Measurements from ENCODE around the gene CAPN1. TPM values are rescaled to one million over a fixed set of nuclear protein-coding genes. Genes with fewer than 3 reads are reported as not detected.

The CAPN1 gene
- total RNA-seq, 4 donors from 2014 or later: 100 to 196 (median 156) TPM

DNA sequence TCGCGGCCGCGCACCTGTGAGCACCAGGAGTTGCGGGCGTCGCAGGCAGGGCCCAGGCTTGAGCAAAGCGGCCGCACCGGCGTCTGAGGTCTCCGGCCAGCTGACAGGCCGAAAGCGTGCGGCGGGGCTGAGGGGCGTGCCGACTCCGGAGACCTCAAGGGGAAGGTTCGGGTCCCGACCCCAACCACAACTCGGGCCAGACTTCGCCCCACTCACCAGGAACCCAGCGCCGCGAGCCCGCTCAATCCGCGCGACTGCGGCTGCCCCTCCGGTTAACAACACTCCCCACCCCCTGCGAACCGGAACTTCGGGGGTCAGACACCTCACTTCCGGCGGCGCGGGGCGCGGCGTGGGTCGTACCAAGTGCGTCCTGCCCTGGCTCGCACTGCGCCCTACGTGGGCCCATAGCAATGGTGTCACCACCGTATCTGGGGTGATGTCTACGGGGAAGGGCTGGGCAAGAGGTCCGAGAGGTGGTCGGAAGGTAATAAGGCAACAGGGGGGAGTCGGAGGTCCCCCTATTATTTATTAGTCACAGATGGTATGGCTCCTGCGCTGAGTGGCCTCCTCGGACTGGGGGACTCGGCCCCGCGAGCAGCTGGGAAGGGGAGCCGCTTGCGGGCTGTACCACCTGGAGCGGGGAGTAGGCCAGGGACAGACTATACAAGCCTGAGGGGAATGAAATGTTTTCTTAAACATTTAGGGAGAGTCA is 47.3 kb upstream of the CAPN1 start, which contains the start of gene SYVN1:
Gene SYVN1 (minus strand): TSS at position 280 of the 712 bp plus-strand sequence. CDS start 918 bp downstream, outside the sequence.
- H3K4me3 ChIP-seq: peak within 1 kb of the TSS; percentile 84 to 96
- H3K36me3 ChIP-seq: peaks cover 0 to 37% of the 10 kb centered on the region in 2 donors
- peak; percentile 90 for ATAC-seq
- peaks cover 0 to 43% (median 11%) of the 10 kb centered on the region in 3 donors for H3K4me1 ChIP-seq
- no peaks in the 10 kb centered on the region for H3K27me3 ChIP-seq
- 0% methylated on average over 13 of the region's 60 CpGs; no CpG with 5 or more reads in 1 of the 2 donors for WGBS, 2 donors (ENCODE audit: low coverage in 1 of 2)
- no peaks in the 10 kb centered on the region for H3K9me3 ChIP-seq
- TF ChIP-seq POLR2A (IDR thresholded peaks at IDR 0.05) (peak; percentile 95), EP300 (IDR thresholded peaks at IDR 0.05) (no peak), POLR2AphosphoS5 (IDR thresholded peaks at IDR 0.05) (peak; percentile 98)
- TF ChIP-seq, protein P1, sequence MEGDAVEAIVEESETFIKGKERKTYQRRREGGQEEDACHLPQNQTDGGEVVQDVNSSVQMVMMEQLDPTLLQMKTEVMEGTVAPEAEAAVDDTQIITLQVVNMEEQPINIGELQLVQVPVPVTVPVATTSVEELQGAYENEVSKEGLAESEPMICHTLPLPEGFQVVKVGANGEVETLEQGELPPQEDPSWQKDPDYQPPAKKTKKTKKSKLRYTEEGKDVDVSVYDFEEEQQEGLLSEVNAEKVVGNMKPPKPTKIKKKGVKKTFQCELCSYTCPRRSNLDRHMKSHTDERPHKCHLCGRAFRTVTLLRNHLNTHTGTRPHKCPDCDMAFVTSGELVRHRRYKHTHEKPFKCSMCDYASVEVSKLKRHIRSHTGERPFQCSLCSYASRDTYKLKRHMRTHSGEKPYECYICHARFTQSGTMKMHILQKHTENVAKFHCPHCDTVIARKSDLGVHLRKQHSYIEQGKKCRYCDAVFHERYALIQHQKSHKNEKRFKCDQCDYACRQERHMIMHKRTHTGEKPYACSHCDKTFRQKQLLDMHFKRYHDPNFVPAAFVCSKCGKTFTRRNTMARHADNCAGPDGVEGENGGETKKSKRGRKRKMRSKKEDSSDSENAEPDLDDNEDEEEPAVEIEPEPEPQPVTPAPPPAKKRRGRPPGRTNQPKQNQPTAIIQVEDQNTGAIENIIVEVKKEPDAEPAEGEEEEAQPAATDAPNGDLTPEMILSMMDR (IDR thresholded peaks at IDR 0.05): no peak
- peak within 1 kb of the TSS; percentile 94 to 98 (median 96) for H3K27ac ChIP-seq

DNA sequence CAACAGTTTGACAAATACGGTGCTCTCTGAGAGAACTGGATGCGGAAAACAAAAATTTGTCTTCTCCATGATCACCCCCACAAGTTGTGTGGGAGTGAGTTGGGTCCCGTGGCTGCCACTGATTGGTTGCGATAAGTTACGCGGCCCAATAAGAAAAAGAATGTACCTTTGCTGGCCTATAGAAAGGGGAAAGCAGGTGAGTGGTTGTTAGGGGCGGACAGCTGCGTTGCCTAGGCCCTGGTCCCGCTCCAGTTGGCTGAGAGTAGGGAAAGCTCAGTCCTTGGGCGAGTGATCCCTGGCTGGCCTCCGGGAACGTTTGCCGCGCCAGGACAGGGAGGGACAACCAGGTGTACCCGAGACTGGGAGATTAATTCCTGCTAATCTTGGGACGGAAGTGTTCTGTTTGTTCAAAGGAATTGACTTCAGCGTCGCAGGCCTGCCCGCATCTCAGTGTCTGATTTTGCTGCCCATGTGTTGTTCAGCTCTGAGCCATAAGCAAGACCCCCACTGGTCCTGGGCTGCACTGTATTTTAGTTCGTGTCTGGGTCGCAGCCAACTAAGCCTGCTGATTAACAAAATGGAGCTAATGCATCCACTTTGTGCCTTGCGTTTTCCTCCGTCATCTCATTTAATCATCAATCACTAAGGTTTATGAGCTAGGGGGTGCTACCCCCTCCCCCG is 46.6 kb upstream of the CAPN1 start:
- TF ChIP-seq EP300 (IDR thresholded peaks at IDR 0.05): no peak
- TF ChIP-seq POLR2AphosphoS5 (IDR thresholded peaks at IDR 0.05): peak; percentile 63
- TF ChIP-seq, protein P1 (IDR thresholded peaks at IDR 0.05): peak in 1 of 4 experiments; percentile 11
- TF ChIP-seq POLR2A (IDR thresholded peaks at IDR 0.05): no peak
- Histone ChIP-seq H3K36me3 (peaks cover 0 to 30% of the 10 kb centered on the region in 2 donors), H3K9me3 (no peaks in the 10 kb centered on the region), H3K4me1 (peaks cover 0 to 43% (median 11%) of the 10 kb centered on the region in 3 donors), H3K4me3 (peak overlapping the region; percentile 84 to 96), H3K27ac (peak overlapping the region; percentile 94 to 98 (median 96)), H3K27me3 (no peaks in the 10 kb centered on the region)
- ATAC-seq: peak; percentile 95
- 0% methylated on average over 2 to 21 of the region's 24 CpGs for WGBS, 2 donors (ENCODE audit: low coverage in 1 of 2)

DNA sequence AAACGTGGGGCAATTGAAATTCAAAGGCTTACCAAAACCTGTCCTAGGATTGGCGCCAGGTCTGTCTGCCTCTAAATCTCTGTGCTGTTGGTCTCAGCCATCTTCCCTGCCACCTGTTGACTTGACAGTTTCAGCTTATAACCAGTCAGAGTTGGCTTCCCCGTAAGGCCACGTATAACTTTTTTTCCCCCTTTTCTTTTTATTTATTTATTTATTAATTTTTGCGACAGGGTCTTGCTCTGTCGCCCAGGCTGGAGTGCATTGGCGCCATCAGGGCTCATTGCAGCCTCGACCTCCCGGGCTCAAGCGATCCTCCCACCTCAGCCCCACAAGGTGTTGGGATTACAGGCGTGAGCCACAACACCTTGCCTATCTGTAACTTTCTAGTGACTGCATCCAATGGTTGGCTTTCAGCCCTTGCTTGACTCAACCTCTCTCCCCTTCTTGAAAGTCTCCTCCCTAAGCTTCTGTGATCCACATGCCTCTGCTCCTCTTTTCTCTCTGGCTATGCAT is 46.0 kb upstream of the CAPN1 start:
- H3K27me3 ChIP-seq: no peaks in the 10 kb centered on the region
- H3K27ac ChIP-seq: peak overlapping the region; percentile 94 to 98 (median 96)
- H3K4me3 ChIP-seq: peak overlapping the region; percentile 84 to 96
- H3K9me3 ChIP-seq: no peaks in the 10 kb centered on the region
- H3K36me3 ChIP-seq: peaks cover 0 to 24% of the 10 kb centered on the region in 2 donors
- WGBS, 2 donors (ENCODE audit: low coverage in 1 of 2): 17 to 41% methylated on average over 5 to 11 of the region's 11 CpGs
- ATAC-seq: no peak
- peaks cover 0 to 43% (median 11%) of the 10 kb centered on the region in 3 donors for H3K4me1 ChIP-seq
- TF ChIP-seq EP300 (IDR thresholded peaks at IDR 0.05) (no peak), POLR2AphosphoS5 (IDR thresholded peaks at IDR 0.05) (no peak), POLR2A (IDR thresholded peaks at IDR 0.05) (no peak)
- TF ChIP-seq, protein P1 (IDR thresholded peaks at IDR 0.05): no peak

DNA sequence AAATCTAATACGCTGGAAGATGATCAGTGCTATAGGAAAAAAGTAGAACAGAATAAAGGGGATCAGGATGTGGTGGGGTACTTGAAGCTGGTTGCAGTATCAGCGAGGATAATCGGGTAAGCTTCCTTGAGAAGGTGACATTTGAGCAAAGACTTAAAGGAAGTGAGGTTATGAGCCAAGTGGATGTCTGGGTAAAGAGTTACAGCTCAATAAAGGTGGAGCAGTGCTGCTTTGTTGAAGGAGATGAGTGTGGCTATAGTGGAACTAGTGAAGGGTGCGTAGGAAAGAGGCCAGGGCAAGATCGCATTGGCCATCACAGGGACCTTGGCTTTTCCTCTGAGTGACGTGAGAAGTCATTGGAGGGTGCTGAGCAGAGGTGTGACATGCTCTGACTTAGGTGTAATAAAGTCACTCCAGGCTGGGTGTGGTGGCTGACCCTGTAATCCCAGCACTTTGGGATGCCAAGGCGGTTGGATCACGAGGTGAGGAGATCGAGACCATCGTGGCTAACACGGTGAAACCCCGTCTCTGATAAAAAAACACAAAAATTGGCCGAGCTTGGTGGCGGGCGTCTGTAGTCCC is 45.1 kb upstream of the CAPN1 start:
- no peak overlapping the region for H3K27ac ChIP-seq
- ATAC-seq: no peak
- H3K9me3 ChIP-seq: no peaks in the 10 kb centered on the region
- H3K27me3 ChIP-seq: no peaks in the 10 kb centered on the region
- 78 to 80% methylated on average over 11 to 15 of the region's 15 CpGs for WGBS, 2 donors (ENCODE audit: low coverage in 1 of 2)
- H3K4me1 ChIP-seq: peaks cover 0 to 38% (median 11%) of the 10 kb centered on the region in 3 donors
- H3K4me3 ChIP-seq: no peak overlapping the region
- TF ChIP-seq EP300 (IDR thresholded peaks at IDR 0.05) (no peak), POLR2AphosphoS5 (IDR thresholded peaks at IDR 0.05) (no peak), POLR2A (IDR thresholded peaks at IDR 0.05) (no peak)
- TF ChIP-seq, protein P1 (IDR thresholded peaks at IDR 0.05): no peak
- H3K36me3 ChIP-seq: peaks cover 0 to 15% of the 10 kb centered on the region in 2 donors
